NCI-H128 (cell line): ENCODE measurements around the gene MAN2B2.
"Not testable (repeated sequence)": the region's sequence is repeated elsewhere in the genome, so short reads cannot be mapped to it uniquely, and the experiment has no call there.

Experiments used
- DNase-seq: peaks from one replicate; lab custom pipeline; 2025; ENCODE audit not compliant: unreplicated experiment; lab: John Stamatoyannopoulos, UW

The MAN2B2 gene

GRCh38 chr4:6665320-6665654 is 90.3 kb downstream of the MAN2B2 start:
- no peak for DNase-seq

- DNase-seq = no peak
These were observed 93.4 kb downstream of the MAN2B2 start for GRCh38 chr4:6668391-6668790.

GRCh38 chr4:6671648-6672047 is 96.7 kb downstream of the MAN2B2 start:
- no peak for DNase-seq

- DNase-seq = no peak
These were observed 97.1 kb downstream of the MAN2B2 start for GRCh38 chr4:6672131-6672530.

- not testable (repeated sequence) for DNase-seq
These were observed 97.7 kb downstream of the MAN2B2 start for GRCh38 chr4:6672541-6673190.
